Osteoblast (primary cell): ENCODE data around the gene HFM1. TPM values are rescaled to one million over a fixed set of nuclear protein-coding genes. Genes with fewer than 3 reads are reported as not detected.

Experiments used
- DNase-seq: peaks from one replicate; pipeline ENCODE4 v3.0.0; 2011; ENCODE audit warnings: low spot score, mixed read lengths; ENCODE audit not compliant: insufficient read length; ENCODE audit errors: missing footprints
- H2AFZ ChIP-seq: 2 replicates; pipeline ENCODE4 v1.6.0; 2011; ENCODE audit warnings: mild to moderate bottlenecking, low read length
- H3K27ac ChIP-seq: 2 replicates; pipeline ENCODE4 v1.5.1; 2011; ENCODE audit warnings: mild to moderate bottlenecking, low read depth, low read length, moderate library complexity
- H3K27me3 ChIP-seq: 2 replicates; pipeline ENCODE4 v1.6.0; 2012; ENCODE audit warnings: mild to moderate bottlenecking, control low read depth, inconsistent platforms, low read length, moderate library complexity; ENCODE audit not compliant: insufficient read depth
- H3K36me3 ChIP-seq: 2 replicates; pipeline ENCODE4 v1.5.1; 2011; ENCODE audit warnings: mild to moderate bottlenecking, low read length, control low read depth, moderate library complexity; ENCODE audit not compliant: insufficient read depth
- H3K4me1 ChIP-seq: 2 replicates; pipeline ENCODE4 v1.5.1; 2011; ENCODE audit warnings: mild to moderate bottlenecking, low read length, control low read depth, moderate library complexity; ENCODE audit not compliant: insufficient read depth
- H3K4me2 ChIP-seq: 2 replicates; pipeline ENCODE4 v1.6.0; 2011; ENCODE audit warnings: mild to moderate bottlenecking, low read length; ENCODE audit not compliant: insufficient read depth
- H3K4me3 ChIP-seq: fragments of 200-600 bp; sonication (generic); 3 replicates; pipeline ENCODE4 v1.5.1; 2012; ENCODE audit warnings: mild to moderate bottlenecking, low read length, inconsistent platforms; ENCODE audit not compliant: insufficient read depth
- H3K79me2 ChIP-seq: 2 replicates; pipeline ENCODE4 v1.6.0; 2012; ENCODE audit warnings: mild to moderate bottlenecking, low read length, control low read depth, inconsistent platforms; ENCODE audit not compliant: insufficient read depth
- H3K9me3 ChIP-seq: 2 replicates; pipeline ENCODE4 v1.5.1; 2011; ENCODE audit warnings: low read depth, low read length, control low read depth
- H4K20me1 ChIP-seq: 2 replicates; pipeline ENCODE4 v1.6.0; 2012; ENCODE audit warnings: mild to moderate bottlenecking, low read length, control low read depth; ENCODE audit not compliant: insufficient read depth
- CTCF ChIP-seq: IDR thresholded peaks from 2 replicates; pipeline ENCODE4 v1.5.1; 2011; ENCODE audit warnings: mild to moderate bottlenecking, low read depth, low read length, moderate library complexity; ENCODE audit errors: extremely low read depth
- total RNA-seq: library from RNA; depleted of rRNA; stranded (reverse); fragments of >200 nt; gene quantifications from 2 replicates; pipeline ENCODE4 v1.2.3, GENCODE V29; 2012

The HFM1 gene
- total RNA-seq, 1 donor, result 0.36 TPM

- Histone ChIP-seq H3K4me2 (no peak overlapping the region), H3K27ac (no peak overlapping the region), H3K27me3 (no peaks in the 10 kb centered on the region), H3K9me3 (no peaks in the 10 kb centered on the region), H3K4me1 (no peaks in the 10 kb centered on the region), H3K4me3 (no peak overlapping the region), H2AFZ (no peak overlapping the region), H3K79me2 (no peaks in the 10 kb centered on the region), H3K36me3 (no peaks in the 10 kb centered on the region), H4K20me1 (no peaks in the 10 kb centered on the region)
- no peak for TF ChIP-seq CTCF
- no peak for DNase-seq
Measured at GRCh38 chr1:91244737-91245136, 159.9 kb downstream of the HFM1 start.

GRCh38 chr1:91243171-91243570, 161.5 kb downstream of the HFM1 start:
- Histone ChIP-seq H3K27me3 (no peaks in the 10 kb centered on the region), H3K4me2 (no peak overlapping the region), H3K4me1 (no peaks in the 10 kb centered on the region), H3K27ac (no peak overlapping the region), H2AFZ (no peak overlapping the region), H3K36me3 (no peaks in the 10 kb centered on the region), H3K9me3 (no peaks in the 10 kb centered on the region), H3K4me3 (no peak overlapping the region), H3K79me2 (no peaks in the 10 kb centered on the region), H4K20me1 (no peaks in the 10 kb centered on the region)
- TF ChIP-seq CTCF, result no peak
- DNase-seq, result no peak

- Histone ChIP-seq H3K9me3 (no peaks in the 10 kb centered on the region), H2AFZ (no peak overlapping the region), H3K27me3 (no peaks in the 10 kb centered on the region), H4K20me1 (no peaks in the 10 kb centered on the region), H3K36me3 (no peaks in the 10 kb centered on the region), H3K4me1 (no peaks in the 10 kb centered on the region), H3K27ac (no peak overlapping the region), H3K79me2 (no peaks in the 10 kb centered on the region), H3K4me3 (no peak overlapping the region), H3K4me2 (no peak overlapping the region)
- TF ChIP-seq CTCF, result no peak
- no peak for DNase-seq
Measured at GRCh38 chr1:91234181-91234580, 170.5 kb downstream of the HFM1 start.

- H3K27me3 ChIP-seq, result no peaks in the 10 kb centered on the region
- no peak overlapping the region for H3K4me2 ChIP-seq
- no peaks in the 10 kb centered on the region for H4K20me1 ChIP-seq
- H3K27ac ChIP-seq, result no peak overlapping the region
- H2AFZ ChIP-seq, result no peak overlapping the region
- H3K4me1 ChIP-seq, result no peaks in the 10 kb centered on the region
- no peak for TF ChIP-seq CTCF
- DNase-seq, result no peak
- H3K4me3 ChIP-seq, result no peak overlapping the region
- no peaks in the 10 kb centered on the region for H3K36me3 ChIP-seq
- no peaks in the 10 kb centered on the region for H3K79me2 ChIP-seq
- H3K9me3 ChIP-seq, result no peaks in the 10 kb centered on the region
Measured at GRCh38 chr1:91226741-91227140, 177.9 kb downstream of the HFM1 start.
